Epidermal melanocyte (primary cell): Measurements from ENCODE around the gene GOLGA8M.
"Not testable (repeated sequence)": the region's sequence is repeated elsewhere in the genome, so short reads cannot be mapped to it uniquely, and the experiment has no call there.

Experiments
- DNase-seq: peaks from one replicate; pipeline ENCODE4 v3.0.0; 2011; ENCODE audit warnings: low spot score; ENCODE audit not compliant: insufficient read length

The GOLGA8M gene

DNA sequence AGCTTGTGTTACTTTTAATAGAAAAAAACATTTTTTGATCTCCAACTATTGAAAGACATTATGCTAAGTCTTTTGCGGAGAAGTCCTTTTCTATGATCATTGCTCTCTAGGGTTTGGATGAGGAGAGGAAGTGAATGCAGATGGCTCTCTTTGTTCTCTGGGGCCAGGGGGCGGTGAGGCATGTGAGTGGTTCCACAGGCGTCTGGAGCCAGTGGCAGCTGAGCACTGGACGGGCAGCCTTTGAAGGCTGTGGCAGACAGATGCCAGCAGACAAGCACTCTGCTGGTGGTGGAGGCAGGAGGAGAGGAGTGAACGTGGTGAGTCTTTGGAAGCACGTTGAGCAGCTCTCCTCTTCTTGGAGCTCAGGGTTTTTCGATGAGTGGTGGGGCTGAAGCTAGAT is 51.5 kb downstream of the GOLGA8M start:
- not testable (repeated sequence) for DNase-seq

DNA sequence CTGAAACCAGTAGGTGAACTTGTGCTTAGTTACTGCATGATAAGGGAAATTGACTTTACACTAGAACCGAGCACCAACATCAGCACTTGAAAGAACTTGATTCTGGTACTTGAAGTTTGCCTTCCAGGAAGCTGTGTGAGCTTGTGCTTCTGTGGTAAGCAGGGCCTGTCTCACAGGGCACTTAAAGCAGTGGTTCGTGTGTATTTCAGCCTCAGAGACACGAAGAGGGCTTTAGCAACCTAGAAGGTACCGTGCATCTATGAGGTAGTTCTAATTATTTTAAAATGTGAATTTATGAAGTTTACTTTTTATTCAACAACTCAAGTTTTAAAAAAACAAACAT is 56.2 kb downstream of the GOLGA8M start:
- DNase-seq, result not testable (repeated sequence)

DNA sequence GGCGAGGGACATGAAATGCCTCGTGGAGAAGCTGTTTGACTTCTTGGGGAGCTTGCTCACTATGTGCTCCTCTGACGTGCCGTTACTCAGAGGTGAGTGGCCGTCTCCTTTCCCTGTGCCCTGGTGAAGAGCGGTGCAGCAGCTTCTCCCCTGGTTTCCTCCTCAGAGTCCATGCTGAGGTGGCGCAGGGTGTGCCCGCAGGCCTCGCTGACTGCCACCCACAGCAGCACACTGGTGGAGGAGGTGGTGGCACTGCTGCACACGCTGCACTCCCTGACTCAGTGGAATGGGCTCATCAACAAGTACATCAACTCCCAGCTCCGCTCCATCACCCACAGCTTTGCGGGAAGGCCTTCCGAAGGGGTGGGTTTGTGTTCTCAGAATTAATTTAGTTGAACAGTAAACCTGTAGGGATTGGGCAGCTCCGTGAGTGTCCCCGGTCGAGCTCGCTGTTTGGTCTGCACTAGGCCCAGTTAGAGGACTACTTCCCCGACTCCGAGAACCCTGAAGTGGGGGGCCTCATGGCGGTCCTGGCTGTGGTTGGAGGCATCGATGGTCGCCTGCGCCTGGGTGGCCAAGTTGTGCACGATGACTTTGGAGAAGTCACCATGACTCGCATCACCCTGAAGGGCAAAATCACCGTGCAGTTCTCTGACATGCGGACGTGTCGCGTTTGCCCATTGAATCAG is 56.7 kb downstream of the GOLGA8M start:
- not testable (repeated sequence) for DNase-seq

DNA sequence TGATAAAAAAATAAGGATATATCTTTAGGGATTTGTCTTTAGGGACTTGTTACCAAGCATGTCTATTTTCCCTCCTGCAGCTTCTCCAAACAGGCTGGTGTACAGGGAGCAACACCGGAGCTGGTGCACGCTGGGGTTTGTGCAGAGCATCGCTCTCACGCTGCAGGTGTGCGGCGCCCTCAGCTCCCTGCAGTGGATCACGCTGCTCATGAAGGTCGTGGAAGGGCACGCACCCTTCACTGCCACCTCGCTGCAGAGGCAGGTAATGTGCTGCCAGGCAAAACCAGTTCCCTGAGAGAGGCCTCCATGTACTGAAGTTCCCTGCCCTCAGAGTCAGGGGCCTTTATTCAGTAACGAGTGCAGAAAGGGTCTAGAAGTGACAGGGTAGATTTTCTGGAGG is 58.0 kb downstream of the GOLGA8M start:
- DNase-seq, result not testable (repeated sequence)

DNA sequence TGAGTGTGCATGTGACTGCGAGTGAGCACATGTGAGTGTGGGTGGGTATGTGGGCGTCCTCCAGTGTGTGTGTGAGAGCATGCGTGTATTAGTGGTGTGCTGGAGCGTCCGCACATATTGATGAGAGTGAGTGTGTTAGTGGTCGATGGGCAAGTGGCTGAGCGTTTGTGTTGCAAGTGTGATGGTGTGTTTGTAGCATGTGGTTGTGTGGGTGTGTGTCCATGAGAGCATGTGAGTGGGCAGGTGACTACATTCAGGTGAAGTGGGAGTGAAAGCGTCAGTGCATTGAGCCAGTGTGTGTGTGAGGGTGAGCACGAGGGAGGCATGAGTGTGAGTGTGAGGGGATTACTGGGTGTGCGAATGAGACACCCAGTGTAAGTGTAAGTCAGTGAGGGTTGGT is 59.7 kb downstream of the GOLGA8M start:
- not testable (repeated sequence) for DNase-seq
